T1000 (cell line): ENCODE measurements around the gene CARNS1.
"Not testable (repeated sequence)": the region's sequence is repeated elsewhere in the genome, so short reads cannot be mapped to it uniquely, and the experiment has no call there.

Source experiments
- DNase-seq: peaks from one replicate; lab custom pipeline; 2025; ENCODE audit warnings: mixed read lengths; lab: John Stamatoyannopoulos, UW

CARNS1 gene

GRCh38 chr11:67409781-67410368, 5.6 kb upstream of the CARNS1 start:
- no peak for DNase-seq

- DNase-seq: no peak
Observed at GRCh38 chr11:67410369-67410831, 5.1 kb upstream of the CARNS1 start.

GRCh38 chr11:67410984-67411784, 4.3 kb upstream of the CARNS1 start:
- no peak for DNase-seq

- no peak for DNase-seq
Observed at GRCh38 chr11:67411785-67412152, 3.7 kb upstream of the CARNS1 start.

GRCh38 chr11:67412495-67413179, 2.8 kb upstream of the CARNS1 start:
- no peak for DNase-seq

GRCh38 chr11:67413266-67413849, 2.1 kb upstream of the CARNS1 start:
- DNase-seq: no peak

- DNase-seq: no peak
Observed at GRCh38 chr11:67416416-67417335, 1.2 kb downstream of the CARNS1 start.

GRCh38 chr11:67417425-67417824, 1.9 kb downstream of the CARNS1 start:
- DNase-seq: no peak

- no peak for DNase-seq
Observed at GRCh38 chr11:67418476-67419281, 3.2 kb downstream of the CARNS1 start.

- no peak for DNase-seq
Observed at GRCh38 chr11:67419325-67420049, 4.0 kb downstream of the CARNS1 start.

- no peak for DNase-seq
Observed at GRCh38 chr11:67420147-67420645, 4.7 kb downstream of the CARNS1 start.

GRCh38 chr11:67420646-67421429, 5.4 kb downstream of the CARNS1 start:
- DNase-seq: peak; percentile 91

GRCh38 chr11:67421430-67422031, 6.1 kb downstream of the CARNS1 start:
- no peak for DNase-seq

GRCh38 chr11:67422891-67423290, 7.4 kb downstream of the CARNS1 start:
- DNase-seq: no peak

- DNase-seq: no peak
Observed at GRCh38 chr11:67423466-67423865, 8.0 kb downstream of the CARNS1 start.

- no peak for DNase-seq
Observed at GRCh38 chr11:67423891-67424613, 8.6 kb downstream of the CARNS1 start.

- DNase-seq: not testable (repeated sequence)
Observed at GRCh38 chr11:67427364-67427859, 11.9 kb downstream of the CARNS1 start.
